ENCODE results near the gene RASGRF1.

RASGRF1 gene

DNA sequence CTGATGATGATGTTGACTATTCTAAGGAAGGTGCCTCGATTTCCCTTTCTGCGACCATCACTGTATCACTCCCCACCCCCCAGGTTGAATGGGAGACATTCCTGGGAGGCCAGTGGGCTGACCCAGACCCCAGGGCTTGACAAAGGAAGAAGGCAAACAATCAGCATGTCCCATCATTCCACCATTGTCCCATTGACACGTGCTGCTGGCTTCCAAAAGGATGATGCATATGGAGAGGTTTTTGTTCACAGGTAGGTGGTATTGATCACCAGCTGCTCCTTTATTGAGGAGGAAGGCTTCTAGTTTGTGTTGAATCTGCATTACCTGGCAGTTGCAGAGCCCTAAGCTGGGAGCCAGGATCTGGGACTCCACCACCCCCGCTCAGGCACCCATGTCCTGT is 30.4 kb downstream of the RASGRF1 start:
- H3F3A ChIP-seq (ENCODE audit: insufficient read depth, low read length) = no peaks in the 10 kb centered on the region
- H3K4me1 ChIP-seq (ENCODE audit: low read length) = peaks cover under 1% of the 10 kb centered on the region; the same call in 1 of the 2 replicates
- no peak overlapping the region for H3K4me3 ChIP-seq (ENCODE audit: low read length)
- no peak overlapping the region for H2AFZ ChIP-seq (ENCODE audit: low read length)
- no peaks in the 10 kb centered on the region for H3K9me3 ChIP-seq (replicated peaks; ENCODE audit: insufficient read depth, low read length)
- H3K79me2 ChIP-seq (ENCODE audit: low read length) = no peaks in the 10 kb centered on the region
- no peak overlapping the region for H3K9ac ChIP-seq (ENCODE audit: low read length)
- DNase-seq = no peak
- H3K36me3 ChIP-seq (replicated peaks; ENCODE audit: insufficient read depth, low read length) = no peaks in the 10 kb centered on the region
- no peak overlapping the region for H3K4me2 ChIP-seq (ENCODE audit: low read depth, low read length)
- TF ChIP-seq EZH2phosphoT487 (IDR thresholded peaks at IDR 0.05; ENCODE audit: low read length) (no peak), EZH2 (optimal IDR thresholded peaks at IDR 0.05; ENCODE audit: low read depth, low read length) (no peak)
- TF ChIP-seq, protein P1, sequence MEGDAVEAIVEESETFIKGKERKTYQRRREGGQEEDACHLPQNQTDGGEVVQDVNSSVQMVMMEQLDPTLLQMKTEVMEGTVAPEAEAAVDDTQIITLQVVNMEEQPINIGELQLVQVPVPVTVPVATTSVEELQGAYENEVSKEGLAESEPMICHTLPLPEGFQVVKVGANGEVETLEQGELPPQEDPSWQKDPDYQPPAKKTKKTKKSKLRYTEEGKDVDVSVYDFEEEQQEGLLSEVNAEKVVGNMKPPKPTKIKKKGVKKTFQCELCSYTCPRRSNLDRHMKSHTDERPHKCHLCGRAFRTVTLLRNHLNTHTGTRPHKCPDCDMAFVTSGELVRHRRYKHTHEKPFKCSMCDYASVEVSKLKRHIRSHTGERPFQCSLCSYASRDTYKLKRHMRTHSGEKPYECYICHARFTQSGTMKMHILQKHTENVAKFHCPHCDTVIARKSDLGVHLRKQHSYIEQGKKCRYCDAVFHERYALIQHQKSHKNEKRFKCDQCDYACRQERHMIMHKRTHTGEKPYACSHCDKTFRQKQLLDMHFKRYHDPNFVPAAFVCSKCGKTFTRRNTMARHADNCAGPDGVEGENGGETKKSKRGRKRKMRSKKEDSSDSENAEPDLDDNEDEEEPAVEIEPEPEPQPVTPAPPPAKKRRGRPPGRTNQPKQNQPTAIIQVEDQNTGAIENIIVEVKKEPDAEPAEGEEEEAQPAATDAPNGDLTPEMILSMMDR (IDR thresholded peaks at IDR 0.05; ENCODE audit: low read length) = no peak
- H3K9me2 ChIP-seq (replicated peaks; ENCODE audit: insufficient read depth, low read length) = no peaks in the 10 kb centered on the region
- H3K27ac ChIP-seq (ENCODE audit: low read length) = no peak overlapping the region
- H3K27me3 ChIP-seq (replicated peaks; ENCODE audit: insufficient read depth, low read length) = no peaks in the 10 kb centered on the region
- no peaks in the 10 kb centered on the region for H4K20me1 ChIP-seq (ENCODE audit: insufficient read depth, low read length)

DNA sequence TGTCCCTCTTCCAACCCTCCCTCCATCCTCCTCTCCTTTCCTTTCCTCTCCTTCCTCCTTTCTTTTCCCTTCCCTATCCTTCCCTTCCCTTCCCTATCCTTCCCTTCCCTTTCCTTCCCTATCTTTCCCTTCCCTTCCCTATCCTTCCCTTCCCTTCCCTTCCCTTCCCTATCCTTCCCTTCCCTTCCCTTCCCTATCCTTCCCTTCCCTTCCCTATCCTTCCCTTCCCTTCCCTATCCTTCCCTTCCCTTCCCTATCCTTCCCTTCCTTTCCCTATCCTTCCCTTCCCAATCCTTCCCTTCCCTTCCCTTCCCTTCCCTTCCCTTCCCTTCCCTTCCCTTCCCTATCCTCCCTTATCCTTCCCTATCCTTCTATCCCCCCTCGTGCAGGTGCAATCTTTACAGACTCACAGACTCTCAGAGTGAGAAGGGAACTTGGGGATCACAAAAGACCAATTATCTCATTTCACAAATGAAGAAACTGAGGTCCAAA is 31.5 kb downstream of the RASGRF1 start:
- H3K9me3 ChIP-seq (replicated peaks; ENCODE audit: insufficient read depth, low read length) = no peaks in the 10 kb centered on the region
- no peak for DNase-seq
- H3K4me2 ChIP-seq (ENCODE audit: low read depth, low read length) = no peak overlapping the region
- TF ChIP-seq EZH2phosphoT487 (IDR thresholded peaks at IDR 0.05; ENCODE audit: low read length) (no peak), EZH2 (optimal IDR thresholded peaks at IDR 0.05; ENCODE audit: low read depth, low read length) (no peak)
- TF ChIP-seq, protein P1 (IDR thresholded peaks at IDR 0.05; ENCODE audit: low read length) = no peak
- no peaks in the 10 kb centered on the region for H3K4me1 ChIP-seq (ENCODE audit: low read length)
- H4K20me1 ChIP-seq (ENCODE audit: insufficient read depth, low read length) = no peaks in the 10 kb centered on the region
- H3F3A ChIP-seq (ENCODE audit: insufficient read depth, low read length) = no peaks in the 10 kb centered on the region
- no peak overlapping the region for H3K27ac ChIP-seq (ENCODE audit: low read length)
- no peaks in the 10 kb centered on the region for H3K36me3 ChIP-seq (replicated peaks; ENCODE audit: insufficient read depth, low read length)
- no peaks in the 10 kb centered on the region for H3K27me3 ChIP-seq (replicated peaks; ENCODE audit: insufficient read depth, low read length)
- H3K79me2 ChIP-seq (ENCODE audit: low read length) = no peaks in the 10 kb centered on the region
- no peak overlapping the region for H3K4me3 ChIP-seq (ENCODE audit: low read length)
- H3K9me2 ChIP-seq (replicated peaks; ENCODE audit: insufficient read depth, low read length) = no peaks in the 10 kb centered on the region
- H2AFZ ChIP-seq (ENCODE audit: low read length) = no peak overlapping the region
- no peak overlapping the region for H3K9ac ChIP-seq (ENCODE audit: low read length)

DNA sequence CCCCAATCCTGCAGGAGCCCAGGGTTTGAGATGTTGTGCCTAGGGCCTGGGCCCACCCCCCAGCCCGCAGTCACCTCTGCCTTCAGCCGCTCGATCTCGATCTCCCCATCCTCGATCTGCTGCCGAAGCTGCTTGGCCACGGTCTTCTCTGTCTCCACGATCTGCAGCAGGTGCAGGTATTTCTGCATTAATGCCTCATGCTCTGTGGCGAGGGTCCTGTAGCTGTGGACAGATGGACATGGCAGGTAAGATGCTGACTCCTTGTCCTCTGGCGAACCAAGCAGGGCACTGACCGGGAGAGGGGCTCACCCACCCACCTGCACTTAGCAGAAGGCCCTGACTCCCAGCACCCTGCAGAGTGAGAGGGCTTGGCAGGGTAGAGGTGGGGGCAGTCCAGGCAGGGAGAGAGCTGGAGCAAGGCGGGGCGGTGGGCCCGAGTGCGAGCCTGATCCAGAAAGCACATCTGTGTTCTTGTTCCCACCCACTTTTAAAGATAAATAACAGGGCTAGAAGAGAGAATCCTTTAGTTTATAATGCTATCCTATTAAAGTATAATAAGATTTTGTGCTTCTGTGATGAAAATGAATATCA is 32.2 kb downstream of the RASGRF1 start:
- TF ChIP-seq, protein P1 (IDR thresholded peaks at IDR 0.05; ENCODE audit: low read length) = no peak
- TF ChIP-seq EZH2 (optimal IDR thresholded peaks at IDR 0.05; ENCODE audit: low read depth, low read length) (no peak), EZH2phosphoT487 (IDR thresholded peaks at IDR 0.05; ENCODE audit: low read length) (no peak)
- no peaks in the 10 kb centered on the region for H3K27me3 ChIP-seq (replicated peaks; ENCODE audit: insufficient read depth, low read length)
- H3K36me3 ChIP-seq (replicated peaks; ENCODE audit: insufficient read depth, low read length) = no peaks in the 10 kb centered on the region
- H3K27ac ChIP-seq (ENCODE audit: low read length) = no peak overlapping the region
- no peaks in the 10 kb centered on the region for H3K9me3 ChIP-seq (replicated peaks; ENCODE audit: insufficient read depth, low read length)
- no peaks in the 10 kb centered on the region for H3K4me1 ChIP-seq (ENCODE audit: low read length)
- no peaks in the 10 kb centered on the region for H3F3A ChIP-seq (ENCODE audit: insufficient read depth, low read length)
- no peak overlapping the region for H3K4me2 ChIP-seq (ENCODE audit: low read depth, low read length)
- no peak overlapping the region for H3K4me3 ChIP-seq (ENCODE audit: low read length)
- no peaks in the 10 kb centered on the region for H3K79me2 ChIP-seq (ENCODE audit: low read length)
- no peak overlapping the region for H3K9ac ChIP-seq (ENCODE audit: low read length)
- DNase-seq = no peak
- H3K9me2 ChIP-seq (replicated peaks; ENCODE audit: insufficient read depth, low read length) = no peaks in the 10 kb centered on the region
- H2AFZ ChIP-seq (ENCODE audit: low read length) = no peak overlapping the region
- H4K20me1 ChIP-seq (ENCODE audit: insufficient read depth, low read length) = no peaks in the 10 kb centered on the region

All from MM.1S (cell line).